RWPE1 (cell line): ENCODE data around the gene KLHL42.
A peak's percentile ranks its signal among the peaks of the same experiment; 100 is the strongest.

Experiments used
- CTCF ChIA-PET: fragments of 350-600 bp; sonication (Branson Sonifier 250); formaldehyde crosslinking; extraction: SDS; loops from one replicate; lab custom pipeline; 2021; lab: Yijun Ruan, JAX
- POLR2A ChIA-PET: fragments of 400-600 bp; formaldehyde crosslinking; extraction: SDS; loops from one replicate; lab custom pipeline; 2020; ENCODE audit warnings: antibody characterized with exemption; ENCODE audit not compliant: low non-redundant PET; lab: Yijun Ruan, JAX
- DNase-seq: peaks from one replicate; pipeline ENCODE4 v3.0.0; 2012; ENCODE audit warnings: low spot score
- H3K27ac ChIP-seq: fragments of 450-650 bp; 2 replicates; pipeline ENCODE4 v1.5.1; 2017
- TF ChIP-seq, protein P1 (sequence below): fragments of 450-650 bp; conservative IDR thresholded peaks from 2 replicates; pipeline ENCODE4 v1.5.1; 2017; ENCODE audit warnings: low read depth, mild to moderate bottlenecking

Gene KLHL42

DNA sequence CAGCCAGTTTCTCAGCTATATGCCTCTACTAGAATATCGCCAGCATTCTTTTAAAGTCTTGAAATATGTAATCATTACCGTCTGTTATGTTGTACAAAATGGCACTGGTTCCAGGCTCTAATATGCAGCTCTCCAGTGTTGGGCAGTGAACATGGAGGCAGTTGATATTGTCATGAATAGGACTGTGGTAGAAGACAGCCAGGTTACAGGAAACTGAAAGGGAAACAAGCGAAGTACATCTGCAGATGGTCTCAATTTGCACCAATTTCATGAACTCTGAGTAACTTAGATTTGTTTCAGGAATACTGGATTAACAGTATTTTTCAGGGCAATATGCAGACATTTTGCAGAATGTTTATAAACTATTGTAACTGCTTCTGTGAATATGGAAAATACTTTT lies 13.4 kb upstream of the KLHL42 start:
- POLR2A ChIA-PET: no interaction called here
- no peak for DNase-seq
- CTCF ChIA-PET: interaction anchor here (1.0 kb wide), 1 partner anchor 34 kb away, joined by 3 read pairs; no protein-coding TSS in a partner anchor
- H3K27ac ChIP-seq: no peak overlapping the region
- TF ChIP-seq, protein P1, sequence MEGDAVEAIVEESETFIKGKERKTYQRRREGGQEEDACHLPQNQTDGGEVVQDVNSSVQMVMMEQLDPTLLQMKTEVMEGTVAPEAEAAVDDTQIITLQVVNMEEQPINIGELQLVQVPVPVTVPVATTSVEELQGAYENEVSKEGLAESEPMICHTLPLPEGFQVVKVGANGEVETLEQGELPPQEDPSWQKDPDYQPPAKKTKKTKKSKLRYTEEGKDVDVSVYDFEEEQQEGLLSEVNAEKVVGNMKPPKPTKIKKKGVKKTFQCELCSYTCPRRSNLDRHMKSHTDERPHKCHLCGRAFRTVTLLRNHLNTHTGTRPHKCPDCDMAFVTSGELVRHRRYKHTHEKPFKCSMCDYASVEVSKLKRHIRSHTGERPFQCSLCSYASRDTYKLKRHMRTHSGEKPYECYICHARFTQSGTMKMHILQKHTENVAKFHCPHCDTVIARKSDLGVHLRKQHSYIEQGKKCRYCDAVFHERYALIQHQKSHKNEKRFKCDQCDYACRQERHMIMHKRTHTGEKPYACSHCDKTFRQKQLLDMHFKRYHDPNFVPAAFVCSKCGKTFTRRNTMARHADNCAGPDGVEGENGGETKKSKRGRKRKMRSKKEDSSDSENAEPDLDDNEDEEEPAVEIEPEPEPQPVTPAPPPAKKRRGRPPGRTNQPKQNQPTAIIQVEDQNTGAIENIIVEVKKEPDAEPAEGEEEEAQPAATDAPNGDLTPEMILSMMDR: no peak

GRCh38 chr12:27769142-27769673 lies 10.8 kb upstream of the KLHL42 start:
- TF ChIP-seq, protein P1: no peak
- DNase-seq: no peak
- no peak overlapping the region for H3K27ac ChIP-seq
- ChIA-PET POLR2A (no interaction called here), CTCF (interaction anchor here (0.6 kb wide), 1 partner anchor 915 kb away, joined by 3 read pairs; no protein-coding TSS in a partner anchor)

- ChIA-PET POLR2A (no interaction called here), CTCF (interaction anchor here (0.6 kb wide), 1 partner anchor 1009 kb away, joined by 3 read pairs; no protein-coding TSS in a partner anchor)
- TF ChIP-seq, protein P1: no peak
- no peak for DNase-seq
- no peak overlapping the region for H3K27ac ChIP-seq
These were observed 8.3 kb upstream of the KLHL42 start for GRCh38 chr12:27771481-27772327.

DNA sequence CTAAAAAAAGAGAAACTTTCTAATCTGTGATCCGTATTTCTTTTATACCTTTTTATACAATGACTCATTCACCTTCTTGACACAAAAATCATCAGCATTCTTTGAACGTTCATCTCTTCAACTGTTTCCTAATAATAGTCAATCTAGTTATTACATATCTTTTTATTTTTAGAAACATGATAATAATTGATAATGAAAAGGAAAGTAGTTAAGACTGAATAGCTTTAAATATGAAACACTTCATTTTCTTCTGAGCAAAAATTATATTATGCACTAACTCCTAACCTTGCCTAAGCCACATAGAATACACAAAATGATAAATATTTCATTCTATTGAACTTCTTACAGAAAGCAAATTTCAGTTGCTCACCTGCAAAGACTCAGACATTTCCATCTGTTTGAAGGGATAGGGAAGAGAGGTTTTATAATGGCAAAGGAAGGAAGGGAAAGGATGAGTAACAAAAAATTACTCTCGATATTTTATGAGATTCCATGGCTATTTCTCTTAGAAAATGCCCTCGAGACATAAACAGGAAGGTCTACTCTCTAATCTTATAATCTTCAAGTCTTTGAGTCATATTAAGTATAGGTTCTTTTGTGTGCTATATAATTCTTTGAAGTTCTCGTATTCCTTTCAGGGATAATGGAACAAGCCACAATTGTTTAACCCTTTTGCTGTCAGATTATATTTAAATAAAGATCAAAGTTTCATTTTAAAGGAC lies 7.5 kb upstream of the KLHL42 start:
- no peak overlapping the region for H3K27ac ChIP-seq
- TF ChIP-seq, protein P1: no peak
- peak; percentile 34 for DNase-seq
- CTCF ChIA-PET: no interaction called here
- POLR2A ChIA-PET: no interaction called here

DNA sequence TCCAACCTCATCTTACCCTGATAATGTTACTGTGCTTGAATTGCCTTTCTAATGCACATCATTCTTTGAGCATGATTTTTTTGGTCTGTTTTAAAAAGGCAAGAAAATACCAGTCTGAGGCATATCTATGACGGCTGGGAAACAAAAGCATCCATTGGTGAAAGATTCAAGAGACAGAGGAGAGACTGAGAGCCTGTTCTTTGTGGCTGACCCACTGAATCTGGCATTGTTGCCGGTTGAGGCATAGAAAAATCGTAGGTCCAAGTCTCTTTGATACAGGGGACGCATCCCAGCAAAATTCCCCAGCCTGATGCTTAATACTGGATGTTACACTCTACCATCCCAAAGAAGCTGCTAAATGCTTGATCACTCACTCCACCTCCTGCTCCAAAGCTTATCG lies 2.9 kb upstream of the KLHL42 start:
- TF ChIP-seq, protein P1: no peak
- no peak overlapping the region for H3K27ac ChIP-seq
- ChIA-PET POLR2A (no interaction called here), CTCF (interaction anchor here (0.5 kb wide), 1 partner anchor 220 kb away, joined by 3 read pairs; no protein-coding TSS in a partner anchor)
- no peak for DNase-seq

GRCh38 chr12:27778206-27778605 lies 1.8 kb upstream of the KLHL42 start:
- TF ChIP-seq, protein P1: no peak
- no peak overlapping the region for H3K27ac ChIP-seq
- ChIA-PET CTCF (interaction anchor here (0.7 kb wide), 2 partner anchors 11 to 387 kb away, joined by 3 to 10 read pairs; no protein-coding TSS in a partner anchor), POLR2A (no interaction called here)
- no peak for DNase-seq
